Lower lobe of right lung (tissue), 2 donors: ENCODE data around the gene SLC35D3. TPM values are rescaled to one million over a fixed set of nuclear protein-coding genes. Genes with fewer than 3 reads are reported as not detected.
A peak's percentile ranks its signal among the peaks of the same experiment; 100 is the strongest.

Source experiments
- ATAC-seq, 2 donors: fragments of 200-7000 bp; cut with Tn5 transposase; one replicate each; pipeline ENCODE4 v1.9.1; 2020 to 2022; ENCODE audit warnings: mild to moderate bottlenecking in 2 of 2, moderate library complexity in 2 of 2
- DNase-seq: peaks from one replicate; pipeline ENCODE4 v3.0.0-alpha.2; 2020
- H3K27ac ChIP-seq: fragments of 200-600 bp; one replicate; pipeline ENCODE4 v1.8.0; 2022
- H3K27me3 ChIP-seq: fragments of 200-600 bp; one replicate; pipeline ENCODE4 v1.8.0; 2022; ENCODE audit warnings: low read depth
- H3K36me3 ChIP-seq: fragments of 200-600 bp; one replicate; pipeline ENCODE4 v1.8.0; 2022; ENCODE audit warnings: mild to moderate bottlenecking
- H3K4me1 ChIP-seq: fragments of 200-600 bp; one replicate; pipeline ENCODE4 v1.8.0; 2022
- H3K4me3 ChIP-seq: fragments of 200-600 bp; one replicate; pipeline ENCODE4 v1.8.0; 2022; ENCODE audit warnings: mild to moderate bottlenecking
- H3K9me3 ChIP-seq: fragments of 200-600 bp; one replicate; pipeline ENCODE4 v1.8.0; 2022
- intact Hi-C: fragments of 100-400 bp; cut with DNase I; formaldehyde crosslinking; loops from one replicate; pipeline ENCODE4 v1.11.0; 2022
- total RNA-seq: library from RNA; stranded (reverse); fragmentation: NEBNext Ultra II Directional; extraction: Animal tissue kit (Norgen Biotek cat#: 25700); gene quantifications from one replicate; pipeline ENCODE4 v1.2.1, GENCODE V29; 2021
- TF ChIP-seq, protein P1 (sequence below): fragments of 200-600 bp; IDR thresholded peaks from one replicate; pipeline ENCODE4 v1.8.0; 2022; ENCODE audit warnings: antibody characterized with exemption, mild to moderate bottlenecking
- donor health status: DM: no; HTN: yes; CAD: no; lungs with severe emphysema.

The SLC35D3 gene
- total RNA-seq, 1 donor from 2014 or later = not detected

DNA sequence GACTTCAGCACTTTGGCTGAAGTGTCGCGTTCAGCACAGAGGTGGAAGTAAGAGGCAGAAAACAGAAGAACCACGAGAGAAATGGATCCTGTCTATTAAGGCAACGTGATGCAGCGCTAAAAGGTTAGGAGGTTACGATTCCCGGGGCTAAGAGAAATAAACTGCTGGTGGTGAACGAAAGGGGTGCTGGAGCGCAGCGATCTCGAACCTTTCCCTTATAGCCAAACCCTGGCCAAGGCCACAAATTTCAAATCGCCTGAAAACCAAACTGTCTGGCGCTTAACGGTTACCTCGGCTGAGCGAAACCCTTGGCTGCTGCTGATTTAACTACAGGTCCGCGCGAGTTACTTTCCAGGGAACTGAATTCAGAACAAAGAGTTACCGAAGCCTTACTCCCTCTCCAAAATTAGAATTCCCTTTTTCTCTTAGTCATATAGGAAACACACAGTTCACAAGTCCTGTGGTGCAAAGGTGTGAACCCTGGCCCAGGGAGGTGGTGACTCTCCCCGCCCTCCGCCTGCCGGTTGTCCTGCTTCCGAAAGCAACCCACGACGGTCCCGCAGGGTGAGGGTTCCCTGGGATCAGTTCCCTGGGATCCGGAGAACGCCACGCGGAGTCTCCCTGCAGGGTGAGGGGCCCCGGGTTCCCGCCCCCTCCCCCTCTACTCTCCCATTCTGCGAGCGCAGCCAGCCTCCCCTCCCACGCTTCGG lies 1.3 kb upstream of the SLC35D3 start:
- Histone ChIP-seq H3K4me3 (peak overlapping the region; percentile 62), H3K36me3 (no peaks in the 10 kb centered on the region), H3K27me3 (peaks cover 65% of the 10 kb centered on the region), H3K4me1 (peaks cover 38% of the 10 kb centered on the region), H3K27ac (no peak overlapping the region), H3K9me3 (no peaks in the 10 kb centered on the region)
- intact Hi-C loops = no loop called here
- no peak for DNase-seq
- TF ChIP-seq, protein P1, sequence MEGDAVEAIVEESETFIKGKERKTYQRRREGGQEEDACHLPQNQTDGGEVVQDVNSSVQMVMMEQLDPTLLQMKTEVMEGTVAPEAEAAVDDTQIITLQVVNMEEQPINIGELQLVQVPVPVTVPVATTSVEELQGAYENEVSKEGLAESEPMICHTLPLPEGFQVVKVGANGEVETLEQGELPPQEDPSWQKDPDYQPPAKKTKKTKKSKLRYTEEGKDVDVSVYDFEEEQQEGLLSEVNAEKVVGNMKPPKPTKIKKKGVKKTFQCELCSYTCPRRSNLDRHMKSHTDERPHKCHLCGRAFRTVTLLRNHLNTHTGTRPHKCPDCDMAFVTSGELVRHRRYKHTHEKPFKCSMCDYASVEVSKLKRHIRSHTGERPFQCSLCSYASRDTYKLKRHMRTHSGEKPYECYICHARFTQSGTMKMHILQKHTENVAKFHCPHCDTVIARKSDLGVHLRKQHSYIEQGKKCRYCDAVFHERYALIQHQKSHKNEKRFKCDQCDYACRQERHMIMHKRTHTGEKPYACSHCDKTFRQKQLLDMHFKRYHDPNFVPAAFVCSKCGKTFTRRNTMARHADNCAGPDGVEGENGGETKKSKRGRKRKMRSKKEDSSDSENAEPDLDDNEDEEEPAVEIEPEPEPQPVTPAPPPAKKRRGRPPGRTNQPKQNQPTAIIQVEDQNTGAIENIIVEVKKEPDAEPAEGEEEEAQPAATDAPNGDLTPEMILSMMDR = no peak
- peak; percentile 4 to 39 for ATAC-seq

DNA sequence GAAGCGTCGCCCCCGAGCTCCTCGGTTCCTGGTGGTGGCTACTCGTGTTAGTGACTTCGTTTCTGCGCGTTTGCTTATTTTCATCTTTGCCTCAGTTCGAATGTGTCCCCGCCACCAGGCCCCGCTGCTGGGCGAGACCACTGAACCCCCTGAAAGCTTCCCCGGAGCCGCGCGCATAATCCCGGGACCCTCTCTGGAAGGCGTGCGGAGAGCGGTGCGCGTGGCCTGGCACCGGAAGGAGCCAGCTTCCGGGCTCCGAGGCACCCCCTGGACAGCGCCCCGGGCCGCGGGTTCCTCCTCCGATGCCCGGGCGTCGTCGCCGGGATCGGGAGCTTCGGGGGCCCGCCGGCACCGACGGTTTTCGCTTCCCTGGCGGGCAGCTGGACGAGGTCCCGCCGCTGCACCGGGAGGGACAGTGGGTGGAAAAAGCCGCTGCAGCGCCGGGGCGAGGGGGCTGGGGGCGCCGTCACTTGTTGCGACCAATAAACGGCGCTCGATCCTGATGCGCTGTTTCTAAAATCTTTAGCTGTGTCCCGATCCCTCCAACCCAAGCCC lies 643 bp upstream of the SLC35D3 start:
- Histone ChIP-seq H3K27ac (no peak overlapping the region), H3K4me1 (peaks cover 38% of the 10 kb centered on the region), H3K36me3 (no peaks in the 10 kb centered on the region), H3K4me3 (peak overlapping the region; percentile 62), H3K27me3 (peaks cover 65% of the 10 kb centered on the region), H3K9me3 (no peaks in the 10 kb centered on the region)
- TF ChIP-seq, protein P1 = no peak
- intact Hi-C loops = no loop called here
- DNase-seq (peak; percentile 49), ATAC-seq (peak; percentile 65 to 68)

DNA sequence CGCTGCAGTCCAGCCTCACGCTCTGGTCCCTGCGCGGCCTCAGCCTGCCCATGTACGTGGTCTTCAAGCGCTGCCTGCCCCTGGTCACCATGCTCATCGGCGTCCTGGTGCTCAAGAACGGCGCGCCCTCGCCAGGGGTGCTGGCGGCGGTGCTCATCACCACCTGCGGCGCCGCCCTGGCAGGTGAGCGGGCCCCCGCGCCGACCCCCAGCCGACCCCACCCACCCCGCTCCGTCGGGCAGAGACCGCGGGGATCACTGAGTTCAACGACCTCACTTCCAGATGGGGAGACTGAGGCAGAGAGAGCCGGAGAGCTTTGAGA lies 545 bp downstream of the SLC35D3 start:
- DNase-seq (no peak), ATAC-seq (peak in 1 of 2 donors; percentile 18)
- no peaks in the 10 kb centered on the region for H3K36me3 ChIP-seq
- peaks cover 38% of the 10 kb centered on the region for H3K4me1 ChIP-seq
- TF ChIP-seq, protein P1 = no peak
- no peak overlapping the region for H3K27ac ChIP-seq
- intact Hi-C loops = no loop called here
- peaks cover 65% of the 10 kb centered on the region for H3K27me3 ChIP-seq
- H3K9me3 ChIP-seq = no peaks in the 10 kb centered on the region
- peak overlapping the region; percentile 62 for H3K4me3 ChIP-seq

DNA sequence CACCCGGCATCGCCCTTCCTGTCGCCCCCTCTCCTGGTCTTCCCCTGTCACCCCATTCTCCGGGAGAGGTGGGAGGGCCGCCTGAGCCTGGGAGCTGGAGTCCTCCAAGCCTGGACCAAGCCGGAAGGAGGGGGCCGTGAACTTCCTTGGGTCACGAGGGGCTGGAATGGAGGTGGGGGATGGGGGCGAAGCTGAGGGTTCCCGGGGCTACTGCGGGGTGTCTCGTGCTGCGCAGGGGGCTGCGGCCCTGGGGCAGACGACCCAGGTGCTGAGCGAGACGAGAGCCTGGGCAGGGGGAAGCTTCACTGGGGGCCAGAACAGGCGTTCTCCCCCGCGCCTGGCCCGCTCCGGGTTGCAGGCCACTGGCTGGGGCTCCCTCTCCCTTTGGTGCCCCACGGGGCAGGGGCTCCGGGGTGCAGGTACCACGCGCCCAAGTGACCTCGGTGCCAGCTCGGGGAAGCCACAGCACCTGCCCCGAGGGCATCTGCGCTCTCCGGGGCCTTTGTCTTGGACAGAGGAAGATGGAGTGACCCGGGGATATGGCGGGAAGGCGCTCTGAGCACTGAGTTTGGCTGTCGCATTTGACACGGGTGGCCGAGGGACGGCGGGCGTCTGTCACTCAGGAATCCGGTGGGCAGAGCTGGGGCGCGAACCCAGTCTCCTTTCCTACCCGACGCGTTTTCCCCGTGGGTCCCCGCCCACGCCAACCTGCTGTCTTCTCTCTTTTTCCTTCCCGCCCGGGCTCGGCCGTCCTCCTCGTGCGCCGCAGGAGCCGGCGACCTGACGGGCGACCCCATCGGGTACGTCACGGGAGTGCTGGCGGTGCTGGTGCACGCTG lies 1.2 kb downstream of the SLC35D3 start:
- no peak for DNase-seq
- intact Hi-C loops = no loop called here
- Histone ChIP-seq H3K4me3 (no peak overlapping the region), H3K27me3 (peaks cover 61% of the 10 kb centered on the region), H3K27ac (no peak overlapping the region), H3K4me1 (peaks cover 38% of the 10 kb centered on the region), H3K36me3 (no peaks in the 10 kb centered on the region), H3K9me3 (no peaks in the 10 kb centered on the region)
- TF ChIP-seq, protein P1 = no peak
- no peak for ATAC-seq

DNA sequence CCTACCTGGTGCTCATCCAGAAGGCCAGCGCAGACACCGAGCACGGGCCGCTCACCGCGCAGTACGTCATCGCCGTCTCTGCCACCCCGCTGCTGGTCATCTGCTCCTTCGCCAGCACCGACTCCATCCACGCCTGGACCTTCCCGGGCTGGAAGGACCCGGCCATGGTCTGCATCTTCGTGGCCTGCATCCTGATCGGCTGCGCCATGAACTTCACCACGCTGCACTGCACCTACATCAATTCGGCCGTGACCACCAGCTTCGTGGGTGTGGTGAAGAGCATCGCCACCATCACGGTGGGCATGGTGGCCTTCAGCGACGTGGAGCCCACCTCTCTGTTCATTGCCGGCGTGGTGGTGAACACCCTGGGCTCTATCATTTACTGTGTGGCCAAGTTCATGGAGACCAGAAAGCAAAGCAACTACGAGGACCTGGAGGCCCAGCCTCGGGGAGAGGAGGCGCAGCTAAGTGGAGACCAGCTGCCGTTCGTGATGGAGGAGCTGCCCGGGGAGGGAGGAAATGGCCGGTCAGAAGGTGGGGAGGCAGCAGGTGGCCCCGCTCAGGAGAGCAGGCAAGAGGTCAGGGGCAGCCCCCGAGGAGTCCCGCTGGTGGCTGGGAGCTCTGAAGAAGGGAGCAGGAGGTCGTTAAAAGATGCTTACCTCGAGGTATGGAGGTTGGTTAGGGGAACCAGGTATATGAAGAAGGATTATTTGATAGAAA lies 2.0 kb downstream of the SLC35D3 start:
- DNase-seq (no peak), ATAC-seq (no peak)
- no peak overlapping the region for H3K4me3 ChIP-seq
- H3K27me3 ChIP-seq = peaks cover 54% of the 10 kb centered on the region
- no peak overlapping the region for H3K27ac ChIP-seq
- no peaks in the 10 kb centered on the region for H3K36me3 ChIP-seq
- no peaks in the 10 kb centered on the region for H3K9me3 ChIP-seq
- TF ChIP-seq, protein P1 = no peak
- peaks cover 38% of the 10 kb centered on the region for H3K4me1 ChIP-seq
- intact Hi-C loops = no loop called here
